ENCODE results near the gene SCAMP5.
A peak's percentile ranks its signal among the peaks of the same experiment; 100 is the strongest.

The SCAMP5 gene

DNA sequence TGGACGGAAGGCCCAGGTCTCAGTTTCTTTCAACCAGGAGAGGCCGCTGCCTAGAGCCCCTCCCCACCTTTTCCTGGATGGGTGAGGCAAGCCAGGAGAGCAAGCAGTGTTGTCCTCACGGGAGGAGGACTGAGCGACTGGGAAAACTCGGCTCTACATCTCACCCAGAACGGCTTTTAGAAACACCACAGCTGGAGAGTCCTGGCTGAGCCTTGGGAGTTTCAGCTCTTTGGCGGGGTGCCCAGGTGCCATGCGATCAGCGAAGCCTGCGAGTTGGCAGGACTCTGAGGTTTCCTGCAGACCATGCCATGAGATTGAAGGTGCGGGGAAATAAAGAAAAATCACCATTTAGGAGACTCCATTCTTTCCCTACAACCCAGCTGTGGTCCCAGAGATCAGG lies 54.0 kb downstream of the SCAMP5 start:
- DNase-seq, result peak; percentile 56

- no peak for DNase-seq
Measured at GRCh38 chr15:75050283-75050682, 54.9 kb downstream of the SCAMP5 start.

DNA sequence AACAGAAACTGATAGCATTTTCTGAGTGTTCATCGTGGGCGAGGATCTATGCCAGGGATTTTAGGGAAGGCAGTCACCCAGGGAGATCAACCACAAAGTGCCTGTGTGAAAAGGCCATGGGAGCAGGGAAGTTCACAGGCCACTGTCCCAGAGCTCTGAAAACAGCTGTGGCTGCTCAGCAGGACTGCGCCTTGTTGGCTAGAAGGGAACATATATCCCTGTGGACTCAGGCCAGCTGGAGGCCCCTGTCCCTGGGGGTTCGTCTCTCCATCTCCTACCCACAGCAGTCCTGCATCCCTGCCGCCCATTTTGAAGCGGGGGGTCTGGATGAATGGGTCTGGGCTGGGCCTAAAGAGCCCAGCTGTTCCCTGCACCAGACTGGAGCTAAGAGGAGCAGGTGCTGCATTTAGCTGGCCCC lies 55.8 kb downstream of the SCAMP5 start:
- DNase-seq, result no peak

DNA sequence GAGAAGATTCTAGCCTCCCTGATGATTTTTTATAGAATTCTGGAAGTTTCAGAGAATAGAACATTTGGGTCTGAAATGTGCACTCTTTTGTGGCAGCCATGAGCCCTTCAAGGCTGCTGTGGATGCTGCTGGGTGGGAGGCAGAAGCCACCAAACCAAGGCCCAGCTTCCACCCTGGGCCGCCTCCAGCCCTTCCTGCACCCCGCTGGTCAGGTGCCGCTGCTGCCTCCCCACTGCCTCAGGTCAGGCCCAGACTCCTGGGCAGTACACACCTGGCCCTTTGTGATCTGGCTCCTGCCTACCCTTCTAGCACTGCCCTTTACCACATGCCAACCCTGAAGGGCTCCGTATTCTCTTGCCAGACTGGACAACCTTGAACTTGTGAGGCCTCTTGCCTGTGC lies 56.3 kb downstream of the SCAMP5 start:
- DNase-seq, result no peak

- DNase-seq, result no peak
Measured at GRCh38 chr15:75052972-75053747, 57.8 kb downstream of the SCAMP5 start.

- DNase-seq, result no peak
Measured at GRCh38 chr15:75053748-75054125, 58.4 kb downstream of the SCAMP5 start.

DNA sequence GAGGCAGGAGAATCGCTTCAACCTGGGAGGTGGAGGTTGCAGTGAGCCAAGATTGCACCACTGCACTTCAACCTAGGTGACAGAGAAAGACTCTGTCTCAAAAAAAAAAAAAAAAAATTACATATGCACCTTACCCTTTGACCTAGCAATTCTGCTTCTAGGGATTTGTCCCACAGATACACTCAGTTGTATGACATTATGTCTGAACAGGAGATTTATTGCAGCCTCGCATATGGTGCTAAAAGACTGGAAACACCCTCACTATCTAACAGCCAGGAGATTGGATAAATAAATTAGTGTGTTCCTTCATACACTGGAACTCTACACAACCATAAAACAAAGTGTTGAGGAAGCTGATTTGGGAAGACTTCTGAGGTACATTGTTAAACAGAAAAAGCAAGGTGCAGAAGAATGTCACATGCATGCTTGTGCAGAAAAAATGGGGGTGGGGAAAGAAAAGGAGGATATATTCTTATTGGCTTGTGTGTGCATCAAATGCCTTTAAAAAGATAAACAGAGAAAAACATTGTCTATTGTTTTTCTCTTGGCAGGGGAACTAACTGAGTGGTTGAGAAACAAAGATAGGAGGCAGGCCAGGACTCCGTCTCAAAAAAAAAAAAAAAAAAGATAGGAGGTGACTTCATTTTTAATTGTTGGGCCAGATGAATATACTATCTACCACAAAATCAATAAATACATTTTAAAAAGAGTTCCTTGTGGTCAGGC lies 59.0 kb downstream of the SCAMP5 start:
- no peak for DNase-seq

- no peak for DNase-seq
Measured at GRCh38 chr15:75056036-75056435, 60.7 kb downstream of the SCAMP5 start.

- DNase-seq, result no peak
Measured at GRCh38 chr15:75058127-75058905, 63.0 kb downstream of the SCAMP5 start.

DNA sequence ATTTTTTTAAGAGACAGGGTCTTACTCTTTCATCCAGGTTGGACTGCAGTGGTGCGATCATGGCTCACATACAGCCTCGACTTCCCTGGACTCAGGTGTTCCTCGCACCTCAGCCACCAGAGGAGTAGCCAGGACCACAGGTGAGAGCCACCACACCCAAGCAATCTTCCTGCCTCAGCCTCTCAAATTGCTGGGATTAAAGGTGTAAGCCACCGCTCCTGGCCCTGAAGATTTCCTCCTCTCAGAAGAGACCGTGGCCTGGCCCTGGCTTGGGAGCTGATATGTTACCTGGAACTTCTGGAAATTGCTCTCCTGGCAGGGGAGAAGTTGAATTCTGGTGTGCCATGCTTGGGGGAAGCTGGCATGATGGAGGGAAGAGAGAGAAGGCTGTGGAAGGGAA lies 64.2 kb downstream of the SCAMP5 start:
- no peak for DNase-seq

GRCh38 chr15:75061272-75061671 lies 65.9 kb downstream of the SCAMP5 start:
- no peak for DNase-seq

- DNase-seq, result no peak
Measured at GRCh38 chr15:75062706-75063105, 67.3 kb downstream of the SCAMP5 start.

DNA sequence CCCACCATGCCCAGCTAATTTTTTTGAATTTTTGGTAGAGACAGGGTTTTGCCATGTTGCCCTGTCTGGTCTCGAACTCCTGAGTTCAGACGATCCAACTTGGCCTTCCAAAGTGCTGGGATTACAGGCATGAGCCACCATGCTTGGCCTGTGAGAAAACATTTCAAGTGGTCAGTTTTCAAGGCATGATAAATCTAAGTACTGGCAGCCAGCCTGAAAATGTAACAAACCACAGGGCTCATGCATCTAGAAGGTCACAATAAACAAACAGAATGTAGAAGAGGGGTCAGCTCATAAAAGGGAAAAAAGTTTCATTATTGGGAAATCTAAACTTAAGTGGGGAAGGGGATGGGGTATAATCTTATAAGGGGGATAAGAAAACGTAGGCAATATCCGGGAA lies 68.0 kb downstream of the SCAMP5 start:
- DNase-seq, result no peak

DNA sequence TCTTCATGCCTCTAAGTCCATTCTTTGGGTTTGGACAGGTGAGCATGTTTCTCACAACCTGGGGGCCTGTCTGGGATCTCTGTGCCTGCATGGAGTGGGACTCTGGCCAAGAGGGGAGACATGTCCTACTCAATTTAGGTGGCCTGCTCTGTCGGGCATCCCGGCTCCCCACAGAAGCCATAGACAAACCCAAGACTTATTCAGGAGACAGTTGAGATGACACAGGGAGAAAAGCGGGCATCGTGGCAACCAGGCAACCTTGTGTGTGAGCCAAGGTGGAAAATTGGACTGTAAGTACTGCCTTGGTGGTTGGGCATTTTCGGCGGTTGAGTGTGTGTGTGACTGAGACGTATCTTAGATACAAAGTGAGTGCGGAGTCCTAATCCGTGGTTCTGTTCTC lies 68.5 kb downstream of the SCAMP5 start:
- DNase-seq, result no peak

- no peak for DNase-seq
Measured at GRCh38 chr15:75064846-75065245, 69.5 kb downstream of the SCAMP5 start.

DNA sequence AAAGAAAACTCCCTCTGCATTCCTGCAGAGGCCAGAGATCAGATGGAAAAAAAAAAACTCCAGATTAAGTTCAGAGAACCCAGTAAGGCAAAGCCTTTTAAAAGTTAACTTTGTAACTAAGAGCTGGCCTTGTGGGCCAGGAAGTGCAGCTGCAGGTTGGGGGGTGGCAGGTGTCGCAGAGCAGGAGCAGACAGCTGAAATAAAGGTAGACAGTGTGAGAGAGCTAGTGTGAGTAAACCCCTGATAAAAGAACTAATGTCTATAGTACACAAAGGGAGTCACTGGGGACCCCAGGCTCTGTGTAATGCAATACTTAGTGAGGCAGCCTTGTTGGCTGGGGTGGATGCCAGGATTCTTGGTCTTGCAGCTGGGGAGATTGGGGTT lies 70.1 kb downstream of the SCAMP5 start:
- DNase-seq, result no peak

DNA sequence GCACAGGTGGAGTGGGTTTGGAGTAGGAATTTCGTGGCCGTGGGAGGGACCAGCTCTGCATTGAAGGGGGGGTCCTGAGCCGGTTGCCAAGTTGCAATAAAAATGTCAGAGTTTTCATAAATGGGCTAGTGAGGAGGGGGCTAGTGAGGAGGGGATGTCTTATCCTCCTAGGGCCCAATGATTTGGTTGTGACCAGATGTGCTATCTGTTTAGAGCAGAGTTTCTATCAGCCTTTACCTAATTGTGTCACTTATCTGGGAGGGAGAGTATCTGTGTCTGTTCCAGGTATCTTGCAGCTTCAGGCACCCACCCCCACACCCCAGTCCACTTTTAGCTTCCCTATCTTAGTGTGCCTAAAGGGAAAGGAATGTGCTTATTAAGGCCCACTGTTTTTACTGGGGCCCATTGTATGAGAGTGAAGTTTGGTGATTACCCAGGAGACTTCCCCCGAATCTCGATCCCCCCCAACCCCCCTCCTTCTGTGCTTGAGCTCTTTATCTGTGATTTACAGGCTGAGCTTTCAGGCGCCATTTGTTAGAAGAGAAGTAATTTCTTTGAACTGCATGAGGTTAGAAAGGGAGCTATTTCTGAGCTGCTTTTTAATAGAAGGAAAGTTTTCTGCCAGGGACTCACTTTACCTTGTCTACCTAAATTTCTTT lies 70.6 kb downstream of the SCAMP5 start:
- no peak for DNase-seq

- no peak for DNase-seq
Measured at GRCh38 chr15:75067123-75067830, 71.9 kb downstream of the SCAMP5 start.

DNA sequence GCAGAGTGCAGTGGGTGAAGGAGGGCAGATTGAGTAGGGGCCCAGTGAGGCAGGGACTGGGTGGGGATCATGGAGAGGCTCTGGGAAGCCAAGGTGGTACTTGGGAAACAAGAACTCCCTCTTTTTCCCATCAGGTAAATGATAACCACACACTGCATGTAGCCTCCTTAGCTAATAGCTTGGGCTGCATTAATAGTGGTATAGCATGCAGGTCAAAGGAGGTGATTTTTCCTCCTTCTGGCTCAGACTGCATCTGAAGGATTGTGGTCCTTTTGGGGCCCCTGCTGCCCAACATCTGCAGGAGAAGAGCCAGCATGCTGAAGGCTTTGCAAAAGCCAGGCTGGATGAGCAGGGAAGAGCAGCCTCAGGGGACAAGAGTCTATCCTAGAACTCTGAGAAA lies 73.4 kb downstream of the SCAMP5 start:
- no peak for DNase-seq

GRCh38 chr15:75069301-75069925 lies 74.0 kb downstream of the SCAMP5 start:
- DNase-seq, result no peak

DNA sequence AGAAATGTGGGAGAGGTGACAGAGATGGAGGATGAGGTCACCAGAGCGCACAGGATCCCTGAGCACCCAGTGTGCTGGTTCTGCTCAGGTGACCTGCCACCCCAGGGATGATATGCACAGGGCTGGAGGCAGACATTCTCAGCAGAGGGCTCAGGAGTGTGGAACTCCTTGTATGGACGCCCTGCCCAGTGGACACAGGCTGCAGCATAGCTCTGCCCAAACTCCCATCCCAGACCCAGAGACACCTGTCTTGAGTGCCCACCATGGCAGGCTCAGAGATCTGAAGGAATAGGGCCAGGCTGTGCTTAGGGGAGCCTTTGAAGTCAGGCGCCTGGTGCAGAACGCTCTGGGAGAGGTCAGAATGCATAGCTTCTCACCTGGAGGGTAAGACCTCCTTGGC lies 75.3 kb downstream of the SCAMP5 start:
- no peak for DNase-seq
